ENCODE data around the gene TSR1. TPM values are rescaled to one million over a fixed set of nuclear protein-coding genes. Genes with fewer than 3 reads are reported as not detected.
A peak's percentile ranks its signal among the peaks of the same experiment; 100 is the strongest.

TSR1 gene
- total RNA-seq (2022) (65.4 and 67.3 TPM in 2 replicates), Bru-seq, nascent RNA (percentile 96 among the genes with signal in this experiment), BruChase-seq, experiment 1, labeled RNA remaining after a 2-hour chase (percentile 97 among the genes with signal in this experiment), BruChase-seq, experiment 2, labeled RNA remaining after a 6-hour chase (percentile 97 among the genes with signal in this experiment)
- long read RNA-seq, full-length matches to known transcripts = 108 of 156 reads
- long read RNA-seq, partial matches to known transcripts = 29 of 156 reads
- long read RNA-seq, other reads (novel, unspliced or antisense) = 19 of 156 reads

- DNase-seq = peak; percentile 93 to 95
- ChIA-PET POLR2A (interaction anchor here (0.6 to 3.2 kb wide), 10 partner anchors 10 to 349 kb away, joined by 3 to 29 read pairs (median 10); partner anchors contain the start of genes PAFAH1B1, SMG6 and SRR), CTCF (interaction anchor here (0.5 to 3.5 kb wide), 6 partner anchors 12 to 374 kb away, joined by 3 to 60 read pairs (median 7); partner anchors contain the start of genes SMG6 and SRR)
- BruUV-seq (replicated peaks) = no TSS peak
- no peaks in the 10 kb centered on the region for H3K9me3 ChIP-seq
- intact Hi-C loops (cut with micrococcal nuclease; ENCODE audit: unreplicated experiment) = loop anchor here (1.0 kb wide), 2 partner anchors 17 to 33 kb away; partner anchors contain the start of genes SMG6 and SRR
- no peaks in the 10 kb centered on the region for H3K27me3 ChIP-seq (replicated peaks; ENCODE audit: control insufficient read depth, insufficient read depth, low read length)
- H3K9me3 Mint-ChIP-seq (ENCODE audit: unreplicated experiment) = no peaks in the 10 kb centered on the region
- peak within 1 kb of the TSS; percentile 95 for H3K27ac Mint-ChIP-seq (ENCODE audit: unreplicated experiment)
- H3K4me1 ChIP-seq = peaks cover 13% of the 10 kb centered on the region; the same call in 1 of the 2 replicates
- peak within 1 kb of the TSS; percentile 99 for H3K4me3 Mint-ChIP-seq (ENCODE audit: unreplicated experiment)
- peak within 1 kb of the TSS; percentile 72 for H3K4me3 ChIP-seq (ENCODE audit: low read depth, low read length)
- H3K36me3 ChIP-seq (ENCODE audit: control insufficient read depth, insufficient read depth, low read length) = peaks cover 3% of the 10 kb centered on the region
- peak in 1 of 2 experiments; percentile 46 for TF ChIP-seq CTCF (IDR thresholded peaks at IDR 0.05; ENCODE audit: insufficient read depth in 1 of 2, low read depth in 1 of 2, low read length in 1 of 2, severe bottlenecking in 1 of 2, unreplicated experiment in 1 of 2)
- peaks cover under 1% of the 10 kb centered on the region for H3K36me3 Mint-ChIP-seq (ENCODE audit: insufficient read depth, unreplicated experiment)
- no peaks in the 10 kb centered on the region for H3K27me3 Mint-ChIP-seq (ENCODE audit: insufficient read depth, unreplicated experiment)
- peaks cover 6% of the 10 kb centered on the region for H3K4me1 Mint-ChIP-seq (ENCODE audit: low read depth, unreplicated experiment)
Observed at GRCh38 chr17:2336215-2336851, at the start of gene TSR1. TSS of gene TSR1 (minus strand) at chr17:2336457. CDS start at chr17:2336427, 30 bp downstream.

GRCh38 chr17:2385240-2386210 lies 49.3 kb upstream of the TSR1 start:
- intact Hi-C loops (cut with micrococcal nuclease; ENCODE audit: unreplicated experiment) = no loop called here

More at GRCh38 chr17:2385240-2386210, 49.3 kb upstream of the TSR1 start:
- Mint-ChIP-seq H3K36me3 (ENCODE audit: insufficient read depth, unreplicated experiment) (peaks cover 39% of the 10 kb centered on the region), H3K4me1 (ENCODE audit: low read depth, unreplicated experiment) (no peaks in the 10 kb centered on the region), H3K9me3 (ENCODE audit: unreplicated experiment) (no peaks in the 10 kb centered on the region), H3K27ac (ENCODE audit: unreplicated experiment) (no peak overlapping the region), H3K27me3 (ENCODE audit: insufficient read depth, unreplicated experiment) (no peaks in the 10 kb centered on the region), H3K4me3 (ENCODE audit: unreplicated experiment) (no peak overlapping the region)
- Histone ChIP-seq H3K4me3 (ENCODE audit: low read depth, low read length) (no peak overlapping the region), H3K36me3 (ENCODE audit: control insufficient read depth, insufficient read depth, low read length) (no peaks in the 10 kb centered on the region), H3K27me3 (replicated peaks; ENCODE audit: control insufficient read depth, insufficient read depth, low read length) (no peaks in the 10 kb centered on the region), H3K4me1 (no peaks in the 10 kb centered on the region), H3K9me3 (no peaks in the 10 kb centered on the region)
- POLR2A ChIA-PET = no interaction called here
- no peak for DNase-seq
- BruUV-seq (replicated peaks) = no TSS peak
- no peak for TF ChIP-seq CTCF (IDR thresholded peaks at IDR 0.05; ENCODE audit: insufficient read depth in 1 of 2, low read depth in 1 of 2, low read length in 1 of 2, severe bottlenecking in 1 of 2, unreplicated experiment in 1 of 2)
- CTCF ChIA-PET = interaction anchor here (0.6 to 4.5 kb wide), 2 partner anchors 31 to 339 kb away, joined by 7 to 213 read pairs; no protein-coding TSS in a partner anchor

Measured in Caco-2 (cell line).